GM19372 (cell line): Measurements from ENCODE around the gene FRMD5.

ENCODE experiments used
- ATAC-seq: cut with Tn5 transposase; IDR thresholded peaks from one replicate; pipeline ENCODE4 v1.9.1; 2021; ENCODE audit warnings: mild to moderate bottlenecking, low read depth, moderate library complexity; ENCODE audit not compliant: unreplicated experiment

The FRMD5 gene

DNA sequence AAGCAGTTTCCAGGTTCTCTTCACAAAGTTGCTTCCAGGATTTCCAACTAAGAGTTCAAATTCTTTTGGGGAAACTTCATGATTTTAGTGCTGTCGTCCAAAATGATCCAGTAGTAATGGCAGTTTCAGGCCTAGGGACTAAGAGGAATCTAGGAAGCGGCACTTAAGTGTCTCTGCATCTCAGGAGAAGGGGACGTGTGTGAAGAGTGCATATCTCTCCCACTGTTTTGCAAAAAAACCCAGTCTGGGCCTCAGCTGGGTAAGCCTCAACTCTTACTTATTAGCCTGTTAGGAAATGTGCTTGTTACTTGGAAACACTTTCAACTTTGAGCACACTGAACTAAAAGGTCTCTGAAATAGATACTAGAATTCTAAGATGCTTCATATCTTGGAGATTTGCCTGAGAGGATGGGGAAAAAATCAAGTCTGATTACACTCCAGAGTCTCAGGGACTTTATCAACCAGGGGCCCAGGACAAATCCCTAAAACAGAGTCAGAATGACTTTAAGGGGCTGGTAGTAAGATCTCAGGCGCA lies 286.5 kb downstream of the FRMD5 start:
- no peak for ATAC-seq

DNA sequence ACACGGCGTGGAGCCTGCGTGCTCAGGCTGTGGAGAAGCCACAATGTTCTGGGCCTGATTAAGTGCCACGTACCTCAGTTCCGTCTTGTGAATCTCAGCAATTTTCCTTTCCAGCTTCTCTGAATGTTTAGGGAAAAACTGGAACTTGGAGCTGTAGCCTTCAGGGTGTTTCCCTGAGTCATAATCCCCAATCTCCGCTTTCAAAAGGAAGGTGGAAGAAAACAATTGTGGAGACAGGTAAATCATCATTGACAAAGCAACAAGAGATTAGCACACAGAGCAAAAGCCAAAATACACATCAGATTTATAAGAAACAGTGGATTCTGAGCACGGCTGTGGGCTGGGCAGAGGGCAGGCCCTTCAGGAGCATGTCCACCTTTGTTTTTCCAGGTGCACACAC lies 289.3 kb downstream of the FRMD5 start:
- no peak for ATAC-seq

DNA sequence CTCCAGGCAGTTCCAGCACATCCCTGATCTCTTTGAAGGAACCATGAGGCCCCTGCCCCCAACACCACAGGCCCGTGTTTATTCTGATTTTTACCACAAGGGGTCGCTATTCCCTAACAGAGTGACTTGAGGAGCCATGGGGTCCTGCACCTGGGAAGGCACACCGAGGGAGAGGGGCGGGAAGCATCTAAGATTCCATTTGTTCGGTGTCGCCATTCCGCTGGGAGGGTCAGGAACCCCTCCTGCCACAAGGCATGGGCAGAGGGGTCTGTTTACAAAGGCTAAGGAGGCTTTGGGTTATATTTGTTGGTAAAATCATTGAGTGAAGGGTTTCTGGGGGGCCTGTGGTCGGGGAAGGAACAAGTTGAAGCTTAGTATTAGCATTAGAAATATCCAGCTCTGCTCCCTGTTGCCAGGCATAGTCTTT lies 291.2 kb downstream of the FRMD5 start:
- no peak for ATAC-seq

DNA sequence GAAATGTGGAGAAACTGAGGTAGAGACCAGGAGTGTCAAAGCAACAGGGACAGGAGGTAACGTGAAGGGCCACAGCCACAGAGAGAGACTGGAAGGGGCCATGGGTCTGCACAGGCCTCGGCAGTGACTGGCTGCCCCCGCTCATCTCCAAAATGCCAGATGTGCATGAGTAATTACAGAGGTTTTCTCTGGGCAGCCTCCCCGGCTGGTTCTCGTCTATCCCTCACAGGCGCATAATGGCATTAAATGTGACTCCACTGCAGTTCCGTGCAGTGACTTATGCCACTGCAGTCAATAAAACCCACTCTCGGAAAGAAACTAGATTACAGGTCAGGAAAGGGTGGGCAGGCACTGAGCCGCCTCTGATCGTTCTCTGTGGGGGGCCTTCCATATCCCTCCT lies 293.6 kb downstream of the FRMD5 start:
- ATAC-seq, result no peak

DNA sequence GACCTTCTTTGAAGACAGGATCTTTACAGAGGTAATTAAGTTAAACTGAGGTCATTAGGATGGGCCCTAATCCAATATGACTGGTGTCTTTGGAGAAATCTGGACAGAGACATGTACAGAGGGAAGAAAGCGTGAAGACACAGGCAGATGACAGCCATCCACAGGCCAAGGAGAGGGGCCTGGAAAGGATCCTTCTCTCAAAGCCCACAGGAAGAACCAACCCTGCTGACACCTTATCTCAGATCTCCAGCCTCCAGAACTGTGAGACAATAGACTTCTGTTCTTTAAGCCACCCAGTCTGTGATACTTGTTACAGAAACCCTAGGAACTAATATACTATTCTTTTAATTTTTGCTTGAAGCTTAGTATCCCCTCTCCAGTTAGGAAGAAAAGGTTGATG lies 294.1 kb downstream of the FRMD5 start:
- no peak for ATAC-seq

DNA sequence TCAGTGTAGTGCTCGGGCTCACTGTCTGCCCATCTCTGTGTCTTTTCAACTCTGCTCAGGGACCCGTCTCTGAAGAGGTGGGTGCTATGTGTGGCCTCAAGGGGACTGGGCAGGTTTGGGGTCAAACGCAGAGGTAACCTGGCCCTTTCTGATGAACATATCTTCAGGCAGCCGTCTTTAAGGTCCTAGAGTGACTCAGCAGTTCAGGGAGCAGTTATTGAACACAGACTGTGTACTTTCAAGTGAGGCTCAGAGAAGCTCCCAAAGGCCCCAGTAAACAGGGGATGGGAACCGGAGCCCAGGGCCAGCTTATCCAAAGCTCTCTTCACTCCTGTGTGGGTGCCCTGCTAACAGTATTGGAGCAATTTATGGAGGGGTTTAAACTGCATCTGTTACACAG lies 295.1 kb downstream of the FRMD5 start:
- ATAC-seq, result no peak

DNA sequence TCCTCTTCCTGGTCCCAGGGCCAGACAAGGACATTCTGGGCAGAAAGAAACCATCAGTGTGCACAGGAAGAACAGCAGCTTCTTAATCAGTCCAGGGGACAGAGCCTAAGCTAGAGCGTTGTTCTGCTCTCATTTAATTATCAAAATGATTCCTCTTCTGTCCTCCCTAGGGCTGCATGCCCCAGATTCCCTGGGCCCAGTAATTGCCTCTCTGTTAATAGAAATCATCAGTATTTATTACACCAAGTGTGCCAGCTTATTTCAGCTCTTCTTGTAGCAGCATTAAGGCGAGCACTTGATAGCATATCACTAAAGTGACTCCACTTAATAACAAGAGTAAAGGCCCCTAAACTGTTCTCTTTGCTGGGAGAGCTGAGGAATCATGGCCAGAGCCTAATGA lies 296.2 kb downstream of the FRMD5 start:
- no peak for ATAC-seq

DNA sequence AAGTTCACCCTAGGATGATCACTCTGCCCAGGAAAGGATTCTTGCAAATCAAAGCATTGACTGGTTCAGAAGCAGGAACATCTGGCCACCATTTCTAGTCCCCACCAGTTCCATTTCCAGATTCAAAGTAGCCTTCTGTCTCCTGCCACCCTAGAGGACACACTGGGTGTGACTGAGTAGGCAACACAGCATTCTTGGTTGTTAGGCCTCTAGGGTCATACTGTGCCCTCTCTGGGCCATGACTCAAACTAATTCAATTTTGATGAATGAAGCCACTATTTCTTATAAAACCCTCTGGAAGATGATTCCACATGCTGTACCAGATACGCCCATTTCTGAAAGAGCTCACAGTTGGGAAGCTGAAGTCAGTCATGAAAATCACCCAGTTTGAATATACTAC lies 298.5 kb downstream of the FRMD5 start:
- ATAC-seq, result no peak

DNA sequence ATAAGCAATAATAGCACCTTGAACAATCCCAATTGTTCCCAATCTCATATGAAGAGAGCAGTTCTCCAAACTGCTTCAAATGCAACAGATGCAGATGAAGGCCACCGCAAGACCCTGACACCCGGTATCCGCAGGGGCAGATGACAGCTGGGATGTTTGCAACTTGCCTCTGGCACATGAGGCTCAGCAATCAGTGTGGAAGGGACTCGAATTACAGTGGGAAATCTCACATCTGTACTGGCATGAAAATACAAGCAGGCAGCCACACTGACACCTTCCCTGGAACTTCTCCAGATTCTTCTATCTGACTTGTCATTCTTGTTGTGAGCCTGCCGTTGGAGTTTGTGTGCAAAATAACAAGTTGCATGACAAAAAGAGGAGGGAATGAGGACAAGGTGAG lies 299.5 kb downstream of the FRMD5 start:
- ATAC-seq, result no peak

DNA sequence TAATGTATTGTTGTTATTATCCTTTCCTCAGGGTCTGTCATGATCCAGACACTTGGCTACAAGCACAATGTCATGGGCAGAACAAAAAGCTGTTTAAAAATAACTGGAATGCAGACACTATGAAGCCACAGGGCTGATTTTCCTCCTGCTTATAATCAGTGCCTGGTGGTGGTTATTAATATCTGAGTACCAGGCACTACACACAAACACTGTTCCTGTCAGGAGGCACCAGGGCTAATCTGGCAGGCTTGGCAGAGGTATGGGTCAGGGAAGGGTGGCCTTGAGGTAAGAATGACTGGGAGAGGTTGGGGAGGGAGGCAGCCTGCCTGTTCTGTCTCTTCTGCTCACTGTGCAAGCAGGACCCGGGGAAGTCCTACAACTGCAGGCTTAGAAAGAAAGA lies 301.1 kb downstream of the FRMD5 start:
- no peak for ATAC-seq

DNA sequence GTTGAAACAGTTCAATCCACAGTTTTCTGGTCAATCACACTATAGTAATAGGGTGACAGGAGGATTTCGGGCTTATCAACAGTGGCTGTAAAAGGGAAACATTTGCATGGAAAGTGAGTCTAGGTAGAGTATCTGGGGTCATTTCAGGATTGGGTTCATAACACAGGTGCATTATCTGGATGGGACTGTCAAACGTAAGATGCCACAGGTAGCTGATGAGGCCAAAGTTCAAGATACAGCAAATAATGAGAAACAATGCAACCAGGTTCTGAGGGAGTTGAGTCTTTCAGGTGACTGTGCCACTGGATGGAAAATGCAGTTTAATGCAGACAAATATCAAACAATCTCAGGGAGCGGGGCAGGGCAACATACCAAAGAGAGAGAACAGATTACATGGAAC lies 306.0 kb downstream of the FRMD5 start:
- no peak for ATAC-seq

DNA sequence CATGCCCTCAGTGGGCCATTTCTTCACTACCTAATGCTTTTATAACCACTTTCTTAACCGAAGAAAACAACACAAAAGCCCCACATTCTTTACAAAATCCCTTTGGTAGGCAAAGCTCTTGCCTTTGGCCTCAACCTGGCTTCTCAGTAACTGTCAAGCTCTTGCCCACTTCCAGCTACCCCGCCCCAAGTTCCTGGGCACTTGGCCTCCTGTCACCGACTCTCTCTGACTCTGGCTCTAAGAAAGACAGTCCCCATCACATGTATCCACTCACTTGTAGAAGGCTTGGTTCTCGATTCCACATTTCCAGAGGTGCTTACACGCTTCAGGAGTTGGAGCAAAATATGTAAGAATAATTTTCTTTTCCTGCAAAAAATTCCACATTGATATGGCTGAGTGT lies 307.2 kb downstream of the FRMD5 start:
- ATAC-seq, result no peak

DNA sequence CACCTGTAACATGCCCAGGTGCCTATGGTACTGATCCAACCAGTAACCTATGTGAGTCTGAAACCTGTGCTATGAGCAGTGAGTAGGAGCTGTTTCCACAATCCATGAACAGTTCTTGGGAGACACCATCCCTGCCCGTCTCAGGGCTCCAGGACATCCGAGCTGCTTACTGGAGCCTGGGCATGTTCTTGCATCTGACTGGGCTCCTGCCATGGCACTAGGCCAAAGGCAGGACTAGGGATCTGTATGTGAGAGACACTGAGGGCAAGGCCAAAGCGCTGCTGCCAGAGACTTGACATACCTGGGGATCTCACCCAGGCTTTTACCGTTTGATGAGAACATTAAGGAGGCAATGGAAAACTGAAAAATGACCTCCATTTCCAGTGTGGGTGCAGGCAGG lies 308.5 kb downstream of the FRMD5 start:
- no peak for ATAC-seq

DNA sequence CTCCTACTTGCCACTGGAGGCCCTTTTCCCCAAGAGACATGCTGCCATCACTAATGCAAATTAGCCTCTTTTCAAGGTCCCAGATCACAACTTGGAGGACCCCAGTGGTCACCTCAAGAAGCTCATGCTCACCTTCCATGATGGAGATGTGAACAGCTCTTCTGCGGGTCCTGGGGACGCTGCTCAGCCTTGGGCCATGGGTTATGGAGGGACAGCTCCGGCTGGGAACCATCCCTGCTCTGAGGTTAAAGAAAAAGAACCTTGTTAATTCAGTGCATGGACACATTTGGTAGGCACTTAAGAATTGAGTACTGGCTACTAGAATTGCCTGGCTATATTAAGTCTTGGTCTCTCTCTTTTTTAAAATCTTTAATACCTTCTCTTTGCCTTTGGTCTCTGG lies 311.5 kb downstream of the FRMD5 start:
- no peak for ATAC-seq

DNA sequence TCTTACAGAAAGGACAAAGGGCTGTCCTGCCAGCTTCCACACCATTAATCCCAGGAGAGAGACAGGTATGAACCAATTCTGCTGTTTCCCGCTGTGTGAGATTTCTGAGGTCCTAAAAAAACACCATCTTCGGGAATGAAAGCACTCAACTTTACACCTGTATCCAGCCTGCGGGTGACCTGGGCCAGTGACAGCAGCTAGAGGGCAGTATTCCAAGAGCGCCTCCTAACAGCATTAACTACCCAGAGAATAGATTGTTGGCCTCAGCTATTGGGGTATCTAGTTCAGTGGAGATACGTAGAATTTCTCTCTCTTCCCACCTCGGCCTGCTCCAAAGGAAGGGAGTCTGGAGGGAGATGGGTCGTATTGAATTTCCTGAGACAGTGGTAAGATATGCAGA lies 313.1 kb downstream of the FRMD5 start:
- ATAC-seq, result no peak

DNA sequence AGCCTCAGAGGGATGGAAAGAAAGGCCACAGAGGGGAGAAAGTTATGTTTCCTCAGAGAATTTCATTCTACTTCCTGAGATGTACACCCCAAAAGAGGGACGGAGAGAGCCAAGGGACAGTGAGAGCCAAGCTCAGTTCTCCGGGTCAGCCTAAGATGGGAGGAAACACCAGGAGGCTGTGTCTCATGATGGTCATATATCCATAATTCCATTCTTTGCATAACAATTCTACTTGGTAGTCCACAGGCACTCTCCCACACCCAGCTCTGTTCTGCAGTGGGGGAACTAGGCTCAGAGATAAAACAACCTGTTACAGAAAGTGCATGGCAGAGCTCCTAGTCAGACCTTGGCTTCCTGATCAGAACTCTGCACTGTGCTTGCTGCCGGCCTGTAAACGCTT lies 313.8 kb downstream of the FRMD5 start:
- no peak for ATAC-seq

DNA sequence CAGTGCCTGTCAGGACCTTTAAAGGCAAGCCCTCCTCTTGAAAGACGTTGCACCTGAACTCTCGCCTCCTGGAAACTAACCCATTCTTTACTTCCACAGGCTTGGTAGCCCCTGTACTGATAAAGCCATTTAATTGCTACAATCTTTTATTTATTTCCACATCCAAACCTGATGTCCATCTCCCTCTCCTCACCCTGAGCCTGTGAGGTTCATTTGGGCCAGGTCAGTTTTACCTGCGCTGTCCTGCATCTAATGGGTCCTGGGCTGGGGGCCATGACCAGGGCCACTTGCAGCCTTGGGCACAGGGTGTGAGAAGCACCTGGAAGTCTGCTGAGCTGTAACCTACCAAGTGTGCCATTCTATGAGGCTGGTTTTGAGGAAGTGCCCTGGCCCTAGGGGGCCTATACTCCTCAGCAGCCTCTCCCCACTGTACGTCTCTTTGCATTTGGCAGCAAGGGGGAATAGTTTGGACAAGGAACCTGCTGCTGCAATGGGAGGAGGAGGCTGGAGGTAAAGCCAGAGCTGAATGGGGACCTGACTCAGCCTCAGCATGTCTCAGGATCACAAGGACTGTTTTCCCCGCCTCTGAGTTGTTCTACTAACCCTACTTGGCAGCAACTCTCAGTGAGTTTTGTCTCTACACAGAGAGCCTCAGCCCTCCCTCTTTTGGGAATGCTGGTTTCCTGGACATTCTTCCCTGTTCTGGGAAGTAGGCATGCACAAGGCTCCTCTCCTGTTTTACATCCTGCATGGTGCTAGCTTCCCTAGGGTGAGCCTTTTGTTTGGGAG lies 314.5 kb downstream of the FRMD5 start:
- no peak for ATAC-seq

DNA sequence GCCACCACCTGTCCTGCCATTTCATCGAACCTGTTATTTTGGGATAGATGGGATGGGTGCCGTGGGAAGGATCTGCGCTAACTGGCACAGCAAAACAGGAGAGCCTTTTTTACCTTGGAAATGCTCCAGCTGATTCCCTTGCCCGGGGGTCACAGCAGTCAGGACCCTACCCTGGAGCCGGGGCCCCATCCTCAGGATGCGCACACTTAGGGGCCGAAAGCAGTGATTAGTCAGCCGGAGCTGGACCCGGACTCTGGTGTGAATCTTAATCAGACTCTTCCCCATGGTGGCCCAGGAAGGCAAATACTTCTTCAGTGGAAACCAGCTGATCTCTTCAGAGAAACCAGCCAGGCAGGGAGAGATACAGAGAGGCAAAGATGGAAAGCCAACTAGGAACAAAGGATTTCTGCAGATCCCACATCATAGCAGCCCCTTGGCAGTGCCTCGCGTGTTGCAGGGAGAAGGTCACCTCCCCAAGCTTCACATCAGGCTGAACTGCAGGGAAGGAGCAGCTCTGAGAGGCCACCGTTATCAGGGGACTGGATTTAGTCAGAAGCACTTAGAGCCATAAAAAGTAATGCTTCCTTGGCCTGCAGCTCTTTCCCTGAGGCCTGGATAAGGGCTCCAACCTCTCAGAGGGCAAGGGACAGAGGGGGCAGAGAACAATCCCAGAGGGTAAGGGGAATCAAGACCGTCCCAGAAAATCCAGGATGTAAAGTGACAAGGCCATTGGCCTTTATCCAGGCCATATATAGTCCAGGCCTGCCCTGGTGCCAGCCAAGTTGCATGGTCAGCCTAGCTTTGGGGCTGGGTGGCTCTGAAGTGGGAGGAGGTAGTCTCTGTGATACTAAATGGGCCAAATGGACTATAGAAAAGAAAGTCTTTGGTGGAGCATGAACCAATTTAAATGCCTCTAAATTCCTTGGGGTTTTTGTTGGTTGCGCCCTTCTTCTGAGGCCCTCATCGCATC lies 315.4 kb downstream of the FRMD5 start:
- no peak for ATAC-seq

DNA sequence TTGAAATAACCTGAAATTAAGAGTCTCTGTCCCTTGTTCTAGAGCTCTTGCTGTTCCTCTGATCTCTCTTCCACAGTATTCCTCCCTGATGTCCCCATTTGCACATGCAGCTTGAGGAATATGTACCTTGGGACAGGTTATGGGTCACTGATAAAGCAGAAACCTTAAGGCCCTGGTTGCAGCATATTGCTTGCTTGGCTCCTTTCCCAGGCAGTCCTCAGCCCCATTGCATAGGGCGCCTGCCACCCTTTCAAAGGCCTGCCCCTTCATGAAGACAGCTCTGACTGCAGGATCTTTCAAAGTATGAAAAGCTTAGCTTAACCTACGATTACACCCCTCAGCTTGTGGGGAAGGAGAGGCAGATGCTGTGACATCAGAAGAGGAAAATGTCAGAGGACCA lies 316.6 kb downstream of the FRMD5 start:
- no peak for ATAC-seq

DNA sequence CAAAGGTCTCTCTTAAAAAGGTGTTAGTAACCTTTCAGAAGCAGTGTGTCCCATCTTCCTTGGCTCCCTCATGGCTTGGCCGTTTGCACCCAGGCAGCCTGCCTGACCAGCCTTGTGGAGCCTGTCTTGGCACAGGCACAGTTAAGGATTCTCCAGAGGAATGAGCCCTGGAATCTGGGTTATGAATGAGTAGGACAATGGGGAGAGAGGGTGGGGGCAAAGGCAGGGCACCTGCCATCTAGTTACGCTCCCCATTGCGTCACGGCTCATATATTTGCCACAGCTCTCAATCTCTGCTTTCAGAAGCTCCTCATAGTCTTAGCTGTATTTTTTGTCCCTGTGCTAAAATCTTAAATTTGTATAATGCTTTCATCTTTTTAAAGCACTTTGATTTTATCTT lies 317.7 kb downstream of the FRMD5 start:
- ATAC-seq, result no peak

DNA sequence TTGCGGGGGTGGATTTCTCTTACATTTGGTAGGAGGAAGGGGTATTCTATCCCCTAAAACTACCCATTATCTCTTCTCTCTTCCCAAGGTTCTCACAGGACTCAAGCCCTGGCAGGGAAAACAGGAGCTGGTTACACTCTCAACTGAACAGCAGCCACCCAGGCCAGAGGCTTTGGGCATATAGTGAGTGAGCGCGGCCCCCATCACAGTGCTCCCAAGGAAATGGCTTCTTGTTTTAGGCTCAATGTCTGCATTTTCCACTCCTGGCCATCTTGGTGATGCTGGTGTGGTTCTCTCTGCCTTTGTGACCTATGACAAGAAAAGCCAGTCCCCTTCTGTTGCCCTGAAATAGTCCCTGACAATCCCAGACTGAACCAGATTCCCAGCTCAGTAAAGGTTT lies 318.2 kb downstream of the FRMD5 start:
- ATAC-seq, result no peak
